GM21723 (cell line): Measurements from ENCODE around the gene PPP2R2C.

ENCODE experiments used
- ATAC-seq: cut with Tn5 transposase; IDR thresholded peaks from one replicate; pipeline ENCODE4 v1.9.1; 2021; ENCODE audit warnings: mild to moderate bottlenecking, moderate library complexity; ENCODE audit not compliant: unreplicated experiment

The PPP2R2C gene

DNA sequence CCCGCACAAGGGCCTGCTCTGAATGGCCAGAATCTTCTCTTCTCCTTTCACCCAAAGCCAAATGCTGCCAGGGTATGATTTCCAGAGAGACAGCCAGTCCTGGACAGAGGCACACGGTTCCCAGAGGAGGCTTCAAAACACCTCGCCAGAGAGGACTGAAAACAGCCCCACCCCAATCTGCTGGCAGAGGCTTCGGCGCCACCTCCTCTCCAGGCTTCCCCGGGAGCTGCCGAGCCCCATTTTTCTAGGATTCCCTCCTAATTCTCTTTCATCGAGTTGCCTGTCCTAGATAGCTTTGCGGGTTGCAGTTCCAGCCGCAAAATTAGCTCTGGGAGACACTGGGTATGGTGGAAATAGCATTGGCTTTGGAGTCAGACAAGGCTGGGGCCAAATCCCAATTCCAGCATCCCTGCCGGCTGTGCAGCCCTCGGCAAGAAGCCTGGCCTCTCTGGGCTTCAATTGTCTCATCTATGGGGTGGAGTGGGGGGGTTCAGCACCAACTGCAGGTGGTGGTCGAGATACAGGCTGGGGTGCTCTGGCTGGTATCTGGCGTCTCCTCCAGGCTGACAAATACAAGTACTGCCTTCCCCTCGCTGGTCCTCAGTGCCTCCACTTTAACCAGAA is 22.6 kb downstream of the PPP2R2C start:
- no peak for ATAC-seq

GRCh38 chr4:6449335-6449734 is 23.1 kb downstream of the PPP2R2C start:
- ATAC-seq = no peak

- no peak for ATAC-seq
Measured at GRCh38 chr4:6448476-6449170, 23.8 kb downstream of the PPP2R2C start.

DNA sequence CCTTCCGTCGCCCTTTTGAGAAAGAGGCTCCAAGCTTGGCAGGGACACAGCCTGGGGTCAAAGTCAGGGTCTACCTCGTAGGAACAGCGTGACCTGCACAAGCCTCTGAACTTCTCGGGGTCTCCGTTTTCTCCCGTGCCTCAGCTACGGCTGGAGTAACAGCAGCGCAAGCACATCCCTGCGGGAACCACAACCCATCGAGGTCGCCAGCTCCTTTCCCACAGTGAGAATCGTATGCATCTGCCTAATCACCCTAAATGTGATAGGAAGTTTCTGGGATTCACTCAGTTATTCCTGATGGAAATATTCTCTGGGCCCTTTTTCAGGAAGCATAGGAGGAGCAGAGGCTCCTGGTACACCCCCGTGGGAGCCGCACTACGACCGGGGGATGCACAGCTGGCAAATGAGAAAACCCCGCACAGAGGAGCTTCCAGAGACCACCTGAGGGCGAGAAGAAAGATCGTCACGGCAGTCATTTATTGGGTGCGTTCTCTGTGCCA is 24.7 kb downstream of the PPP2R2C start:
- no peak for ATAC-seq

GRCh38 chr4:6446538-6447451 is 25.6 kb downstream of the PPP2R2C start:
- no peak for ATAC-seq

- ATAC-seq = no peak
Measured at GRCh38 chr4:6446130-6446482, 26.3 kb downstream of the PPP2R2C start.

DNA sequence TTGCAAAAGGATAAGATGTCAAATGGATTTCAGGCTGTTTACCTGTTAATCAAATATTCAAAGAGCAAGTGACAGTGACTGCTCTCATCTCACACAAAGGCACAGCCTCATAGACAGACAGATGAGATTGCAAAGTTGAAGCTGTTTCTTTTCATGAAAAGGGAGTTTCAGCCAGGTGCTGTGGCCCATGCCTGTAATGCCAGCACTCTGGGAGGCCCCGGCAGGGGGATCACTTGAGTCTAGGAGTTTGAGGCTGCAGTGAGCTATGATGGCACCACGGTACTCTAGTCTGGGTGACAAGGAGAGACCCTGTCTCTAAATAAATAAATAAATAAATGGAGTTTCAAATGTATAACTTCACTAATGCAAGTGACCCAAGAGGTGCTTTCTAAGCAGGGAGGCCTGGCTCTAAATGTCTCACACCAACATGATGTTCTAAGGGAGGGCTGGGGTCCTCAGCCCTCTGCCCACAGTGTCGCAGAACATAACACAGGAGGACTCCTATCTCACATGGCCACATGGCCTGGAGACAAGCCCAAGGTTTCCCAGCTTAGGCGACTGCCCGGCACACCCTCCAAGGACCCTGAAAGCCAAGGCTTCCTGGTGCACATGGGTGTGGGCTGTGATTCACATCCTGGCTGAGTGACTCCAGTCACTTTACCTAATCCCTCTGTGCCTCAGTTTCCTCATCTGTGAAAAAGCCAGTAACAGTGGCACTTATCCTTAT is 26.8 kb downstream of the PPP2R2C start:
- ATAC-seq = no peak

DNA sequence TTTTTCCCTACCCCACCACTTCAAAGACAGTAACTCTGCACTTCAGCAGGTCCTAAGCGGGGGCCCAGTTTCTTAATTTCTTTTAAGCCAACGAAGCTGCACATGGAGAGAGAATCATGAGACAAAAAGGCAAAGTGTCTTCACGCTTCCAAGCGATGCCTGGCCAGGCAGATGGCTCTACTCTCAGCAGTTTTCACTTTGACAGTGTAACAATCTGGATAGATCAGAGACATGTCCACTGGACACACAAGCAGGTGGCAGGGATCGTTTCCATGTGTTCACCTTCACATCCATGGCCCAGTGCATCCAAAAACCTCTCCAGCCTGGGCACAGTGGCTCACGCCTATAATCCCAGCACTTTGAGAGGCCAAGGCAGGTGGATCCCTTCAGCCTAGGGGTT is 27.8 kb downstream of the PPP2R2C start:
- no peak for ATAC-seq

DNA sequence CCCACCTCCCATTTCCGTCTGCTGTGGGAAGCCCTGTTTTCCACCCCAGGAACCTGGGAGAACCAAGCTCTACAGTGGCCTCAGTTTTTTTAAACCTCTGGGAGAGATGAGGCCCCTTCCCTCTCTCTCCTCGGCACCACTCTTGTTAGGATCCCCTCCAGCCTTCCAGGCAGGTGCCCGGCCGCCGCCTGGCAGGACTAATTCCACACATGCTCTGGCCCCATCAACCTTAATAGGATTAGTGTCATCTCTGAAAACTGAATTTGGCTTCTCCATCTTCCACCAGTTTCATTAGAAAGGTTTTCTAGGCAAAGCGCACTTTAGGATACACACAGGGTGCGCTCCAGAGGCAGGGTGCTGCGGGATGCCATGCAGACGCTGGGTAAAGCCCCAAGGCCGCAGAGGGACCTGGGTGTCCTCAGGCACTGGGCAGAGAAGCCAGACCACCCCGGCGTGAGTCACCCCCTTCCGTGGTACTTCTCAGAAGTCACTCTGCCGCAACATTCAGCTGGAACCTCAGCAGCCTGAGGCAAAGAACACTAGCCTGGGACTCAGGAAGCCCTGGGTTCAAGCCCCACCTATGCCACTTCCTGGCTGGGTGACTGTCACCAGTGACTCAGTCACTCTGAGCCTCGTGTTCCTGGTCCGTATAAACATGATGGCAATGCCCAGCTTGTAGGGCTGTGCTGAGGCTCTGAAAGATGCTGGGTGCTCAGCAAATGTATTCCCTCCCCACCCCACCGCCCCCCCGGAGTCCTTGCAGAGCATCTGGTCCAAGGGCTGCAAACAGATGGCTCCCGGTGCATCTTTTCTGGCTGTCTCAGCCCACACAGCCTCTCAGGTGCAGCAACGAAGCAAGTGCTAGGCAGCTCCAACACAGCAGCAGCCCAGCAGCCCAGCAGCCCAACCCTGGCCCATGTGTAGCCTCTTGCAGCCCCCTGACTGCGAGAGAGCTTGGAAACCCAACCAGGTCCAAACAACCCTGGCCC is 29.1 kb downstream of the PPP2R2C start:
- ATAC-seq = no peak

GRCh38 chr4:6442555-6442954 is 29.9 kb downstream of the PPP2R2C start:
- no peak for ATAC-seq

GRCh38 chr4:6441758-6442157 is 30.7 kb downstream of the PPP2R2C start:
- no peak for ATAC-seq

GRCh38 chr4:6441202-6441582 is 31.2 kb downstream of the PPP2R2C start:
- no peak for ATAC-seq

DNA sequence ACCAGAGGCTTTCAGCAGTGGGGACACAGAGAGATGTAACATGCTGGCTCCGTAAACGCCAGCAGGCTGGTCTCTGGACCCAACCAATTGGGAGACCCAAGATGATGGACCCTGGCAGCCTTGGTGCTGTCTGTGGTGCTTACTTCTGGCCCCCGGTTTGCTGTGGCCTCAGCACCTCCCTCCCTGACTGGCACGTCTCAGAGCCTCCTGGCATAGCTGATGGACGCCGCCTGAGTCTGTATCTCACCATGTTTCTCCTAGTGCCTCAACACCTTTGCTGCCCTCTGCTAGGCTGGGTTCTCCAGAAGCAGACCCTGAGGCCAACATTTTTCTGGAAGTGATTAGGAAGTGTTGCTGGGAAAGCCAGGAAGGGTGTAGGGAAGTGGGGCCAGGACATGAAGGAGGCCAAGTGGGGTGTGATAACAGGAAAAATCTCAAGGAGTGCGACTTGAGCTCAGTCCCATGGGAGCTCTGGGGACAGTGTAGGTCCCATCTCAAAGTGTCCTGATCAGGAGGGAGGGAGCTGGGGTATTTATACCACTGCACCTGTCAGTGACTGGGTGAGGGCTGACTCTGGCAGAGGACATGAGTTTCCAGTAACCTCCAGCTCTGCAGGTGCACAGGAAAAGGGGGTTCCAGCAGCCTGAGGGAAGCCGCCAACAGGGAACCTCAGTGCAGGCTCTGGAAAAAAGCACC is 31.8 kb downstream of the PPP2R2C start:
- no peak for ATAC-seq

GRCh38 chr4:6439120-6439762 is 33.2 kb downstream of the PPP2R2C start:
- ATAC-seq = no peak

GRCh38 chr4:6437826-6438238 is 34.6 kb downstream of the PPP2R2C start:
- no peak for ATAC-seq

- no peak for ATAC-seq
Measured at GRCh38 chr4:6435010-6435409, 37.4 kb downstream of the PPP2R2C start.

DNA sequence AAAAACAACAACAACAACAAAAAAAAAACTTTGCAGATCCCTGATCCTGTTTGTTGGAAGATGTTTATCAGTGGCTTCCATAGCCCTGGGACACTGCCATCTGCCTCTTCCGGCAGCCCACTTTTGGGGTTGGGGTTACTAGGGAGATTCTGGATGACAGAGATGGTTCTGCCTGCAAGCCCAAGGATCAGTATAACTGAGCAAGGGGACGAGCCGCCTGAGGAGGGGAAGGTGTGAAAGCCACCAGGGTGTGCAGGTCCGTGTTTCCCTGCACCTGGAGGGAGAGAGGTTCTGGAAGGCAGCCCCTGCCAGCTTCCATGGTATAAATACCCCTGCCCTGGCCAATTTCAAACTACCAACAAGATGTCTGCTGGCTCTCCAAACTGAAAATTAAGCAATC is 41.5 kb downstream of the PPP2R2C start:
- no peak for ATAC-seq

DNA sequence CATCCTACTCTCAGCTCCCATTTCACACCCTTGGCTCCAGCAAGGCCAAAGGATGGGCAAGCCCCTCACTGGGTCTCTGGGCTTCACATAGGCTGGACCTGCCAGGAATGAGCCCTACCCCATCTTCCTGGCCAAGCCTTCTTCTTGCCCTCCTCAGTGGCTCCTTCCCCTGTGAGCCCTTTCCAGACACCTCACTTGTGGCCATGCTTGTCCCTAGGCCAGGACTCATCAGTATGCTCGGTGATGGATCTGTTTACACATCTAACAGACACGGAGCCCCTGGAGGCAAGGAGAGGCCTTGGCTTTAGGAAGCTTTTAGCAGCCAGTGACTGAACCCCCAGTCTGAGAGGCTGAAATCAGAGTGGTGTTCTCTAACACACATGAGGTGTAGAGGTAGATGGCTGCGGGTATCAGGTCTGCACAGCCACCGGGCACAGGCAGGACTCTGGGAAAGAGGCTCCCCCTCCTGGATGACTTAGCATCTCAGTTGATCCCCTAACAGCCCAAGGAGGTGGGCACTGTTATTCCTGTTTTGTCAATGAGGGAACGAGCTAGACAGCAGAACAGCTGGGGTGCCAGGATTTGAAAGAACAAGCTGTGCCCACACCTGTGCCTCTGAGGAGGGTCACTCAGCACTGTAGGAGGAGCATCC is 44.8 kb downstream of the PPP2R2C start:
- no peak for ATAC-seq
